NB4 (cell line): ENCODE measurements around the gene TRPC4AP.
A peak's percentile ranks its signal among the peaks of the same experiment; 100 is the strongest.

Experiments used
- DNase-seq: peaks from one replicate; pipeline ENCODE4 v3.0.0; 2010; ENCODE audit warnings: low read depth
- H3K4me3 ChIP-seq: one replicate; pipeline ENCODE4 v1.5.1; 2011; ENCODE audit warnings: mild to moderate bottlenecking, low read depth, low read length, moderate library complexity
- MYC ChIP-seq: IDR thresholded peaks from 2 replicates; pipeline ENCODE4 v1.6.1; 2011; ENCODE audit warnings: low read depth, low read length
- POLR2A ChIP-seq: IDR thresholded peaks from 2 replicates; pipeline ENCODE4 v1.6.1; 2011; ENCODE audit warnings: mild to moderate bottlenecking; ENCODE audit not compliant: insufficient read length; ENCODE audit errors: extremely low read depth
- TF ChIP-seq, protein P1 (sequence below): IDR thresholded peaks from one replicate; pipeline ENCODE4 v1.5.1; 2012; ENCODE audit warnings: low read depth, low read length
- TF ChIP-seq, protein P2 (sequence below): IDR thresholded peaks from 2 replicates; pipeline ENCODE4 v1.6.1; 2011; ENCODE audit warnings: low read depth, low read length

Gene TRPC4AP

DNA sequence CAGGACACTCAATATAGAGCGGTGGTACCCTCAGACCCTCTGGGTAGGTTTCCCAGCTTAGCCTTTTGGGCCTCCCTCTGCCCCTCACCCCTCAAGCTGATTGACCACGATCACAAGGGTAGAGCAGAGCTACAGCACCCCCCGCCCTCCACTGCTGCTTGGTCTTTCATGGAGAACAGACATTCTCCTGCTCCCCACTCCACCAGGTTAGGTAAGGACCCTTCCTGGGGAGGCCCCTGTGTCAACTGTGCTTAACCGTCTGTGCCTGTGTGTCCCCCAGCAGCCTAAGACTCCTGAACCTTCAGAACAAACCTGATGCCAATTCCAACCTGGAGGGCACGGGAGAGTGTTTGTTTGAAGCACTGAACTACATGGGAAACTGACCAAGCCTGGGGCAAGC is 125.2 kb downstream of the TRPC4AP start:
- no peak for TF ChIP-seq POLR2A
- TF ChIP-seq, protein P1, sequence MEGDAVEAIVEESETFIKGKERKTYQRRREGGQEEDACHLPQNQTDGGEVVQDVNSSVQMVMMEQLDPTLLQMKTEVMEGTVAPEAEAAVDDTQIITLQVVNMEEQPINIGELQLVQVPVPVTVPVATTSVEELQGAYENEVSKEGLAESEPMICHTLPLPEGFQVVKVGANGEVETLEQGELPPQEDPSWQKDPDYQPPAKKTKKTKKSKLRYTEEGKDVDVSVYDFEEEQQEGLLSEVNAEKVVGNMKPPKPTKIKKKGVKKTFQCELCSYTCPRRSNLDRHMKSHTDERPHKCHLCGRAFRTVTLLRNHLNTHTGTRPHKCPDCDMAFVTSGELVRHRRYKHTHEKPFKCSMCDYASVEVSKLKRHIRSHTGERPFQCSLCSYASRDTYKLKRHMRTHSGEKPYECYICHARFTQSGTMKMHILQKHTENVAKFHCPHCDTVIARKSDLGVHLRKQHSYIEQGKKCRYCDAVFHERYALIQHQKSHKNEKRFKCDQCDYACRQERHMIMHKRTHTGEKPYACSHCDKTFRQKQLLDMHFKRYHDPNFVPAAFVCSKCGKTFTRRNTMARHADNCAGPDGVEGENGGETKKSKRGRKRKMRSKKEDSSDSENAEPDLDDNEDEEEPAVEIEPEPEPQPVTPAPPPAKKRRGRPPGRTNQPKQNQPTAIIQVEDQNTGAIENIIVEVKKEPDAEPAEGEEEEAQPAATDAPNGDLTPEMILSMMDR, result no peak
- TF ChIP-seq, protein P2, sequence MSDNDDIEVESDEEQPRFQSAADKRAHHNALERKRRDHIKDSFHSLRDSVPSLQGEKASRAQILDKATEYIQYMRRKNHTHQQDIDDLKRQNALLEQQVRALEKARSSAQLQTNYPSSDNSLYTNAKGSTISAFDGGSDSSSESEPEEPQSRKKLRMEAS, result no peak
- DNase-seq, result no peak
- H3K4me3 ChIP-seq, result no peak overlapping the region

DNA sequence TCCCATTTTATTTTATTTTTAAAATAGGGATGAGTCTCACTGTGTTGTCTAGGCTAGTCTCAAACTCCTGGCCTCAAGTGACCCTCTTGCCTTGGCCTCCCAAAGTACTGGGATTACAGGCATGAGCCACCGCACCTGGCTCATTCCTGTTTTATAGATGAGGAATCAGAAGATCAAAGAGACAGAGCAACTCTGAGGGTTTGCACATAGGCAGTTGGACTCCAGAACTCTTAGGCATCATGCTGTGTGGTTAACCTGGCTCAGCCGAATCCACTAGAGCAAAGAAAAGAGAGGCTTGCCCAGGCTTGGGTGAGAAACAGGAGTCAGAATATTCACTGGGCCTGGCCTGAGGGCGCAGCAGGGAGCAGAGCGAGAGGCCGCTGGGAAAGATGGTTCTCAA is 127.6 kb downstream of the TRPC4AP start:
- H3K4me3 ChIP-seq, result no peak overlapping the region
- TF ChIP-seq, protein P2, result no peak
- no peak for TF ChIP-seq MYC
- TF ChIP-seq, protein P1, result no peak
- no peak for TF ChIP-seq POLR2A
- no peak for DNase-seq

DNA sequence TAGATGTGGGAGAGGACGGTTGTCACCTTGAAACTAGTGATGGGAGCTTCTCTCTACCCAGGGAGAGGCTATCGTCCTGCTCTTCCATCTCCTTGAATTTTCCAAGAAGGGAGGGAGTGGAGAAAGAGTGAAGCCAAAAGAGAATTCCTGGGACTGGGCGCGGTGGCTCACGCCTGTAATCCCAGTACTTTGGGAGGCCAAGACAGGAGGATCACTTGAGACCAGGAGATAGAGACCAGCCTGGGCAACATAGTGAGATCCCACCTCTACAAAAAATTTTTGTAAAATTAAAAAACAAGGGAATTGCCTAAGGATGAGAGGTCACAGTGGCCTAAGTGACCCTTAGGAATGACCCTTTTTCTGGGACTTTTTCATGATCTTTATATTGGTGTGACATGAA is 128.1 kb downstream of the TRPC4AP start:
- TF ChIP-seq, protein P2, result no peak
- no peak for TF ChIP-seq MYC
- TF ChIP-seq, protein P1, result no peak
- no peak overlapping the region for H3K4me3 ChIP-seq
- DNase-seq, result no peak

DNA sequence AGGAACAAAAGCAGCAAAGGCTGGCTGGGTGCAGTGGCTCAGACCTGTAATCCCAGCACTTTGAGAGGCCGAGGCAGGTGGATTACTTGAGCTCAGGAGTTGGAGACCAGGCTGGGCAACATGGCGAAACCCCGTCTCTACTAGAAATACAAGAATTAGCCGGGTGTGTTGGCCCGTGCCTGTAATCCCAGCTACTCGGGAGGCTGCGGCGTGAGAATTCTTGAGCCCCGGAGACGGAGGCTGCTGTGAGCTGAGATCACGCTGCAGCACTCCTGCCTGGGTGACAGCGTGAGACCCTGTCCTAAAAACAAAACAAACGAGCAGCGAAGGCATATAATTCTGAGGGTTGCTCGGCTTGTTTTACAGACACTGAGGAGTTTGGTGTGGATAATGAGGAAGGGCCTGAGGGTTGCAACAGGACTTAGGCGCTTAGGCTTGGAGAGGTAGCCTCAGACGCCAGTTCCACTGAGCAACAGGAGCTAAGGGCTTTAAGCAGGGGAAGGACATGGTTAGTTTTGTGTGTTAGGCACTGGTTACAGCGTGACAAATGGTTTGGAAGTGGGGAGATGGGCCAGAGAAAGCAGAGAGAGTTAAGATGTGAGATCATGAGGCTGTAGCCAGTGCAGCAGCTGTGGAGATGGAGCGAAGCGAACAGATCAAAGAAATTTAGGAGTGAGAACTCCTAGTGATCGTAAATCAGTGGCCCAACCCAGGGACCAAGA is 135.7 kb downstream of the TRPC4AP start:
- no peak overlapping the region for H3K4me3 ChIP-seq

DNA sequence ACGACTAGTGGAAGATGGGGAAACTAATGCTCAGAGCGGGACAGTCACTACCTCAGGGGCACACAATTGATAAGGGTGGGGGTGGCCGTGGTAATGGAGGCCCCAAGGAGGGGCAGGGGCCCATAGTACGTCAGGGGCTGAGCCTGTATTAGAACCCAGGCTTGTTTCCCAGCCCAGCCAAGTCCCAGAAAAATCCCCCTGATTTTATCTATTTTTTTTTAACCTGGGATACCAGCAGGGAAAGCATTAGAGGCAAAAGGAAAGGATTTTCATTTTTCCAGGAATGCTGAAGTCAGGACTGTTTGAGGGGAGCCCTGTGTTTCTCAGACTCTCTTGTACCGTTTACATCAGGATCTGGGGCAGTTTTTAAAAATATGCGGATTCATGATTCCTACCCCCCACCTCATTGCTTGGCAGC is 136.6 kb downstream of the TRPC4AP start:
- no peak for DNase-seq
- peak overlapping the region; percentile 58 for H3K4me3 ChIP-seq
- TF ChIP-seq POLR2A (no peak), MYC (0 out of 2 replicates have a peak, but pooled peaks have one; percentile 29)
- TF ChIP-seq, protein P2, result no peak
- TF ChIP-seq, protein P1, result no peak

More for the DNA sequence above, 135.7 kb downstream of the TRPC4AP start:
- TF ChIP-seq, protein P1, result no peak
- TF ChIP-seq, protein P2, result no peak
- no peak for TF ChIP-seq POLR2A
- DNase-seq, result no peak
